Kidney (tissue), 14 donors: ENCODE results near the gene SLC9A3. TPM values are rescaled to one million over a fixed set of nuclear protein-coding genes. Genes with fewer than 3 reads are reported as not detected.

Experiments
- DNase-seq, 5 donors: peaks; one replicate each; pipeline ENCODE4 v3.0.0-alpha.2; 2013 to 2020
- FAIRE-seq: peaks from 2 replicates; lab custom pipeline; 2012; peaks lifted over from hg19 to GRCh38; lab: Jason Lieb, UNC
- H3K27ac ChIP-seq, 2 donors: one replicate each; pipeline ENCODE4 v1.7.0; 2013; ENCODE audit warnings: low read depth in 2 of 2, low read length in 2 of 2, inconsistent platforms in 1 of 2
- H3K27me3 ChIP-seq: one replicate; pipeline ENCODE4 v1.7.1; 2013; ENCODE audit warnings: low read length, inconsistent platforms; ENCODE audit not compliant: control insufficient read depth, insufficient read depth
- H3K36me3 ChIP-seq, 3 donors: one replicate each; pipeline versions ENCODE4 v1.7.0 to v1.7.1; 2013; ENCODE audit warnings: low read length in 3 of 3, control low read depth in 1 of 3, inconsistent platforms in 1 of 3; ENCODE audit not compliant: insufficient read depth in 3 of 3, control insufficient read depth in 2 of 3
- H3K4me1 ChIP-seq, 3 donors: one replicate each; pipeline versions ENCODE4 v1.7.0 to v1.7.1; 2013; ENCODE audit warnings: low read length in 3 of 3, inconsistent platforms in 1 of 3, low read depth in 1 of 3; ENCODE audit not compliant: control insufficient read depth in 2 of 3, insufficient read depth in 2 of 3
- H3K4me3 ChIP-seq, 3 donors: one replicate each; pipeline versions ENCODE4 v1.7.0 to v1.8.1; 2013; ENCODE audit warnings: low read length in 3 of 3, control low read depth in 1 of 3, inconsistent platforms in 1 of 3
- H3K9ac ChIP-seq, 3 donors: one replicate each; pipeline versions ENCODE4 v1.7.0 to v1.7.1; 2013; ENCODE audit warnings: low read length in 3 of 3, control low read depth in 1 of 3, inconsistent platforms in 1 of 3
- H3K9me3 ChIP-seq, 3 donors: one replicate each; pipeline versions ENCODE4 v1.7.0 to v1.7.1; 2013; ENCODE audit warnings: low read length in 3 of 3, control low read depth in 1 of 3, inconsistent platforms in 1 of 3; ENCODE audit not compliant: control insufficient read depth in 2 of 3, insufficient read depth in 1 of 3
- intact Hi-C: fragments of 100-400 bp; cut with DNase I; formaldehyde crosslinking; loops from one replicate; pipeline ENCODE4 v1.11.1; 2022
- polyA plus RNA-seq: library from polyadenylated mRNA; stranded (reverse); fragments of 350-450 nt; fragmentation: Illumina TruSeq; extraction: RNeasy Lipid Tissue Mini Kit (QIAGEN cat#74804); gene quantifications from one replicate; pipeline ENCODE4 v1.2.3, GENCODE V29; 2014; ENCODE audit warnings: low read depth, low replicate concordance; ENCODE audit not compliant: insufficient read depth
- total RNA-seq: library from RNA; stranded (reverse); fragmentation: NEBNext Ultra II Directional; extraction: Animal tissue kit (Norgen Biotek cat#: 25700); gene quantifications from one replicate; pipeline ENCODE4 v1.2.1, GENCODE V29; 2021
- TF ChIP-seq, protein P1 (sequence below): IDR thresholded peaks from 3 replicates; pipeline ENCODE4 v1.5.1; 2012; ENCODE audit warnings: mild to moderate bottlenecking, moderate library complexity, borderline replicate concordance; ENCODE audit not compliant: insufficient read depth; ENCODE audit errors: extremely low read depth
- donor health status: control.
- donor health status: control.
- donor health status: control.
- donor health status: control.
- donor health status: control.
- donor health status: DM: yes; HTN: yes; CAD: no.
- donor health status: Normal renal cell carcinoma (clear cell type).

SLC9A3 gene
- total and polyA plus RNA-seq, 2 donors from 2014 or later = 10.5 to 36.9 TPM

DNA sequence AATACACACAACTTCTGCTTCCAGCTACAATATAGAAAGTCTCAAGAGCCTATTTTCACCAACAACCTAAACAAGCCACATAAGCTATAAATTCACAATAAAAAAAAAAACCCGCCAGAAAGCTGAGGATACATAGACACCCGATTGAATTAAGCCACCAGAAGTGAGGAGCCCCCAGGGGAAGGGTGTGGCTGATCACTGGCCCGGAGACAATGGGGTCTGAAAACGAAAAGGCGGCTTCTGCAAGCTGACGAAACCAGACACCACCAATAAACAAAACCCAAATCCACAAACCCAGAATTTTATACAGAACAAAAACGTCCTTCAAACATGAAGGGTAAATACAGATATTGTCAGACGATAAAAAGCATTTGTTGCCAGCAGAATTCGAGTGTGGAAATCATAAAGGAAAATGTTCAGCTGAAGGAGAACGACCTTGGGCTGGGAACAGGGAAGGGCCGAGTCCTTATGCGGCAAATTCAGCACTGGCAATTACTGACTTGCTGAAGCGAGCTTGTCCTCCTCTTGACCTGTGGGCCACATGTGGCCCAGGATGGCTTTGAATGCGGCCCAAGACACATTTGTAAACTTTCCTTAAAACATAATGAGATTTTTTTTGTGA, 48.3 kb upstream of the SLC9A3 start:
- DNase-seq (peak in 3 of 5 donors; percentile 10 to 25 (median 10)), FAIRE-seq (no peak)
- TF ChIP-seq, protein P1, sequence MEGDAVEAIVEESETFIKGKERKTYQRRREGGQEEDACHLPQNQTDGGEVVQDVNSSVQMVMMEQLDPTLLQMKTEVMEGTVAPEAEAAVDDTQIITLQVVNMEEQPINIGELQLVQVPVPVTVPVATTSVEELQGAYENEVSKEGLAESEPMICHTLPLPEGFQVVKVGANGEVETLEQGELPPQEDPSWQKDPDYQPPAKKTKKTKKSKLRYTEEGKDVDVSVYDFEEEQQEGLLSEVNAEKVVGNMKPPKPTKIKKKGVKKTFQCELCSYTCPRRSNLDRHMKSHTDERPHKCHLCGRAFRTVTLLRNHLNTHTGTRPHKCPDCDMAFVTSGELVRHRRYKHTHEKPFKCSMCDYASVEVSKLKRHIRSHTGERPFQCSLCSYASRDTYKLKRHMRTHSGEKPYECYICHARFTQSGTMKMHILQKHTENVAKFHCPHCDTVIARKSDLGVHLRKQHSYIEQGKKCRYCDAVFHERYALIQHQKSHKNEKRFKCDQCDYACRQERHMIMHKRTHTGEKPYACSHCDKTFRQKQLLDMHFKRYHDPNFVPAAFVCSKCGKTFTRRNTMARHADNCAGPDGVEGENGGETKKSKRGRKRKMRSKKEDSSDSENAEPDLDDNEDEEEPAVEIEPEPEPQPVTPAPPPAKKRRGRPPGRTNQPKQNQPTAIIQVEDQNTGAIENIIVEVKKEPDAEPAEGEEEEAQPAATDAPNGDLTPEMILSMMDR = no peak
- Histone ChIP-seq H3K4me1 (no peaks in the 10 kb centered on the region), H3K9me3 (peaks cover 0 to 4% (median 3%) of the 10 kb centered on the region in 3 donors), H3K27ac (no peak overlapping the region), H3K27me3 (no peaks in the 10 kb centered on the region), H3K9ac (no peak overlapping the region), H3K36me3 (no peaks in the 10 kb centered on the region), H3K4me3 (no peak overlapping the region)
- intact Hi-C loops = no loop called here

DNA sequence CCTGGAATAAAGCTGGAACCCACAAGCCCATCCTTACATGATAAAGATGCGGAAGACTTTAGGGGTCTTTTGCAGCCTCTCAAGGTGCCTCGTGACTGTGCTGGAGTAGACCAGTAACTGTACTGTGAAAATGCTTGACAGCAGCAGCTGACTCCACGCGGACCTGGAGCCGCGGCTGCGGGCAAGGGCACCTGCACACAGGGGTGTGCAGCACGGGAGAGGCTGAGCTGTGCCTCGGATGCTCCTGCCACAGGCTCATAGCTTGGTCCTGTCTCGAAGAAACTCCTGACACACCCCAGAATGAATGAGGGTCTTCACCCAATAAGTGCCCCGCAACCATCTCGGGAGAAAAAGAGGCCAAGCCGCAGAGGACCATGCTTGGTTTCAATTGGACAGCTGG, 47.5 kb upstream of the SLC9A3 start:
- TF ChIP-seq, protein P1 = no peak
- Histone ChIP-seq H3K4me1 (no peaks in the 10 kb centered on the region), H3K9ac (no peak overlapping the region), H3K27me3 (no peaks in the 10 kb centered on the region), H3K9me3 (peaks cover 0 to 4% (median 3%) of the 10 kb centered on the region in 3 donors), H3K4me3 (no peak overlapping the region), H3K36me3 (no peaks in the 10 kb centered on the region), H3K27ac (no peak overlapping the region)
- intact Hi-C loops = no loop called here
- no peak for FAIRE-seq
- DNase-seq = peak in 1 of 5 donors; percentile 25

DNA sequence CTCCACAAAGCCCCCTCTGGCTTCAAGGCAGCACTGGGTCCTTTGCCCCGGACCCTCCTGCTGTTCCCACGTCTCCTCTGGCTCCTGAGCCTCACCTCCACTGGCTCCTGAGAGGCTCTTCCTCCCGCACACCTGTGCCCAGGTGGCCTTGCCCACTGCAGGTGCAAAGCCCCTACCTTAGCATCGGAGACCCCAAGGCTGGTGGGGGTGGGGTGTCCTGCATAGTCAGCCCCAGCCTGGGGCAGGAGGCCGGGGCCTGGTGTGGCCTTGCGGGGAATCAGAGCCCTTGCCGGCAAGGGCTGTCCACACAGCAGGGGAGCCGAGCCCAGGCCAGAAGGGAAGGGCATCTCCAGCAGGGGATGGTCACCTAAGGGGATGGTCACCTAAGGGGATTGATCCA, 46.6 kb upstream of the SLC9A3 start:
- H3K27ac ChIP-seq = no peak overlapping the region
- H3K9ac ChIP-seq = no peak overlapping the region
- no peaks in the 10 kb centered on the region for H3K4me1 ChIP-seq
- H3K9me3 ChIP-seq = peaks cover 0 to 2% (median 0%) of the 10 kb centered on the region in 3 donors
- intact Hi-C loops = no loop called here
- H3K27me3 ChIP-seq = peaks cover 2% of the 10 kb centered on the region
- FAIRE-seq (no peak), DNase-seq (peak in 2 of 5 donors; percentile 20 to 58)
- H3K4me3 ChIP-seq = no peak overlapping the region
- no peaks in the 10 kb centered on the region for H3K36me3 ChIP-seq
- TF ChIP-seq, protein P1 = no peak
